Measurements from ENCODE around the gene PIK3R1.
"Not testable (repeated sequence)": the region's sequence is repeated elsewhere in the genome, so short reads cannot be mapped to it uniquely, and the experiment has no call there.

The PIK3R1 gene

GRCh38 chr5:68226546-68227073 is 11.1 kb downstream of the PIK3R1 start:
- DNase-seq (ENCODE audit: low spot score) = no peak

GRCh38 chr5:68227532-68228160 is 12.1 kb downstream of the PIK3R1 start:
- DNase-seq (ENCODE audit: low spot score) = no peak

GRCh38 chr5:68229416-68229815 is 13.9 kb downstream of the PIK3R1 start:
- no peak for DNase-seq (ENCODE audit: low spot score)

GRCh38 chr5:68230285-68230684 is 14.7 kb downstream of the PIK3R1 start:
- DNase-seq (ENCODE audit: low spot score) = no peak

GRCh38 chr5:68231414-68232076 is 16.0 kb downstream of the PIK3R1 start:
- DNase-seq (ENCODE audit: low spot score) = no peak

GRCh38 chr5:68232277-68232676 is 16.7 kb downstream of the PIK3R1 start:
- no peak for DNase-seq (ENCODE audit: low spot score)

GRCh38 chr5:68233075-68233474 is 17.5 kb downstream of the PIK3R1 start:
- DNase-seq (ENCODE audit: low spot score) = no peak

GRCh38 chr5:68235229-68235628 is 19.7 kb downstream of the PIK3R1 start:
- DNase-seq (ENCODE audit: low spot score) = not testable (repeated sequence)

- no peak for DNase-seq (ENCODE audit: low spot score)
Measured at GRCh38 chr5:68237715-68238114, 22.2 kb downstream of the PIK3R1 start.

GRCh38 chr5:68239487-68239886 is 23.9 kb downstream of the PIK3R1 start:
- peak; percentile 50 for DNase-seq (ENCODE audit: low spot score)

GRCh38 chr5:68240202-68240601 is 24.6 kb downstream of the PIK3R1 start:
- peak; percentile 29 for DNase-seq (ENCODE audit: low spot score)

GRCh38 chr5:68240771-68241170 is 25.2 kb downstream of the PIK3R1 start:
- no peak for DNase-seq (ENCODE audit: low spot score)

GRCh38 chr5:68242743-68243142 is 27.2 kb downstream of the PIK3R1 start:
- no peak for DNase-seq (ENCODE audit: low spot score)

GRCh38 chr5:68243251-68243650 is 27.7 kb downstream of the PIK3R1 start:
- no peak for DNase-seq (ENCODE audit: low spot score)

- no peak for DNase-seq (ENCODE audit: low spot score)
Measured at GRCh38 chr5:68243681-68244080, 28.1 kb downstream of the PIK3R1 start.

- DNase-seq (ENCODE audit: low spot score) = no peak
Measured at GRCh38 chr5:68245319-68245718, 29.8 kb downstream of the PIK3R1 start.

GRCh38 chr5:68246802-68247201 is 31.2 kb downstream of the PIK3R1 start:
- DNase-seq (ENCODE audit: low spot score) = no peak

GRCh38 chr5:68247627-68248026 is 32.1 kb downstream of the PIK3R1 start:
- no peak for DNase-seq (ENCODE audit: low spot score)

- DNase-seq (ENCODE audit: low spot score) = no peak
Measured at GRCh38 chr5:68248896-68249295, 33.3 kb downstream of the PIK3R1 start.

GRCh38 chr5:68249520-68249919 is 34.0 kb downstream of the PIK3R1 start:
- no peak for DNase-seq (ENCODE audit: low spot score)

GRCh38 chr5:68250661-68251298 is 35.2 kb downstream of the PIK3R1 start:
- DNase-seq (ENCODE audit: low spot score) = no peak

GRCh38 chr5:68251386-68251785 is 35.8 kb downstream of the PIK3R1 start:
- DNase-seq (ENCODE audit: low spot score) = no peak

Data from NAMALWA (cell line).